DMS153 (cell line): ENCODE measurements around the gene FRMD4A.
A peak's percentile ranks its signal among the peaks of the same experiment; 100 is the strongest.

Source experiments
- DNase-seq: peaks from one replicate; lab custom pipeline; 2025; lab: John Stamatoyannopoulos, UW

FRMD4A gene

DNA sequence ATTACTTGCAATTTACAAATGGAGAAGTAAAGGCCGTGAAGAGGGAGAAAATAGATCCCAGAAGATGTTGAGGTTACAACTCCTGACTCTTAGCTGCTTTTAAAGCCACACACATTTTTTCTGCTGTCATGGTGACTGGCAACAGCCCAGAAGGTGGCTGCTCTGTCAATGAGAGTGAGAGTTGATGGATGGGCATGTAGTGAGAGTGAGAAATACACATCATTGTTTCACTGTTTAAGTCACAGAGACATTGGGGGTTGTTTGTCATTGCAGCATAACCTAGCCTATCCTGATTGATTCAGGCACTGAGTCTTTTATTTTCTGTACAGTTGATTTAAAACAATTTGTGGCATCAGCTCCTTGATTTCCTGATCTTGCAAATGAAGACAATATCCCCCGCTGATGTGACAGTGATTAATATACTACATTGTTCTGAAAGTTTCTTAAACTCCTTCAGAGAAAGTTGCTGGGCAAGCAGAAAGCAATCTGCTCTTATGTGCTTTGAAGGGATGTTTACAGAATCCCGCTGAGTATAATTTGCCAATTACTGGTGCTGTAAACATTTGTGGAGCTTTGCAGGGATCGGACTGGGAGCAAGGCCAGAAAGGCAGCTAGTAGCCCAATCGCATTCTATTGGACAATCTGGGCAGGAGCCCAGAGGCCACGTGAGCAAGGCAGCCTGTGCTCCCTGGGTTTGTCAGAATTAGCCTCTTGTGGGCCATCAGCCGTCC lies 514.4 kb downstream of the FRMD4A start:
- DNase-seq = no peak

- no peak for DNase-seq
Observed at GRCh38 chr10:13815756-13816155, 515.0 kb downstream of the FRMD4A start.

DNA sequence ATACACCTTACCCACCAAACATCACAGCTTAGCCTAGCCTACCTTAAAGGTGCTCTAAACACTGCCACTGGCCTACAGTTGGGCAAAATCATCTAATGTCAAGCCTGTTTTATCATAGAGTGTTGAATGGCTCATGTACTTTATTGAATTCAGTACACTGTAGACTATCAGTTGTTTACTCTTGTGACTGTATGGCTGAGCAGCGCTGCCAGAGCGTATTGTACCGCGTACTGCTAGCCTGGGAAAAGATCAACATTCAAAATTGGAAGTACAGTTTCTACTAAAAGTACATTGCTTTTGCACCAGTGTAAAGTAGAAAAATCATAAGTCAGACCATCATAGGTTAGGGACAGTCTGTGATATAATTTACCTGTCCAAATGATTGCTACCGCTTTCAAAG lies 517.2 kb downstream of the FRMD4A start:
- DNase-seq = no peak

DNA sequence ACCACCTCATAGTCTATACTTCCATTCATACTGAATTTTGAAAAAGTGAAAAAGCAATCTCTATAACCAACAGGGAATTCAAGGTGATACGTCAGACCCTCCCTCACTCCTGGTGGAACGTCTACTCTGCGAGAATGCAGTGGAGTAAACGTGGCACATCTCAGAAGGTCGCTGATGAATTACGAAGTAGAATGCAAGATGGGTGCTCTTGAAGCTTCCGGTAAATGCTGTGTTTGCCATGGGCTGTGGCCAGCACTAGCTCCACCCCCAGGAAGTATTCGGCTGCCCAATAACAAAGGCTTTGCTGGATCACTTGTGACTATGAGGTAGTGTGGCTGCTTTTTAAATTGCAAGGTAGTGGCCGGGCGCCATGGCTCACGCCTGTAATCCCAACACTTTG lies 517.9 kb downstream of the FRMD4A start:
- DNase-seq = no peak

GRCh38 chr10:13810568-13810967 lies 520.2 kb downstream of the FRMD4A start:
- DNase-seq = no peak

DNA sequence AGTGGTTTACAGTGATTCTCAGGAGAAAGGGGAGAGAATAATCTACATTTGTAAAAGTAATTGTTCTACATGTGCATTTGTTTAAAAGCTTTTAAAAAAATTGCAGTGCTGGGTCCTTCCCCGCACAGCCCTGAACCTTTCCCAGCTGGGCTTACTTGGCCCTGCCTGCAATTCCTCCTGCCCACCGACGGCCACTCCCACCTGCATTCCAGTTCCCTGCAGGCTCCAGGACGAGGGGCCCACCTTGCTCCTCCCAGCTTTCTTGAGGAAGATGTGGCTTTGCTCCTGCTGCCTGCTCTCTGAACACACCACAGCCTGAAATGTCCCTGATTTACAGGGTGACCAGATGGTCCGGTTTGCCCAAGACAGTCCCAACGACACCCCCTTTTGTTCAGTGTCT lies 521.3 kb downstream of the FRMD4A start:
- no peak for DNase-seq

- DNase-seq = no peak
Observed at GRCh38 chr10:13808556-13809391, 522.0 kb downstream of the FRMD4A start.

DNA sequence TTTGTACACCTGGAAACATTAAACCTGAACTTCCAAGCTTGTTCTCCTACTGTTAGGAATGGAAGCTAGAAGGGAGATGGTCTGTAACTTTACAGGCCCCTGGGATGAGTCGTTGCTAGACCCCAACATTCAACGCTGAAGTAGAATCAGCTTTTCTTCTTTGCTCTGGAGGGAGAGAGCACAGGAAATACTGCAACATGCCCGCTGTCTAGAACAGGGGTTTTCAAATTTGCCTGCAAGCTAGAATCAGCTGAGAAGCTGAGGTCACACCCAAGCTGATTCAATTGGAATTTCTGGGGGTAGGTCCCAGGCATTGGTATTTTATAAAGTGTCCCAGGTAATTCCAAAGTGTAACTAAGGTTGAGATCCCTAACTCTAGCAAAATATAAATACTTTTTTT lies 524.3 kb downstream of the FRMD4A start:
- no peak for DNase-seq

GRCh38 chr10:13803566-13804554 lies 526.9 kb downstream of the FRMD4A start:
- peak; percentile 67 for DNase-seq

DNA sequence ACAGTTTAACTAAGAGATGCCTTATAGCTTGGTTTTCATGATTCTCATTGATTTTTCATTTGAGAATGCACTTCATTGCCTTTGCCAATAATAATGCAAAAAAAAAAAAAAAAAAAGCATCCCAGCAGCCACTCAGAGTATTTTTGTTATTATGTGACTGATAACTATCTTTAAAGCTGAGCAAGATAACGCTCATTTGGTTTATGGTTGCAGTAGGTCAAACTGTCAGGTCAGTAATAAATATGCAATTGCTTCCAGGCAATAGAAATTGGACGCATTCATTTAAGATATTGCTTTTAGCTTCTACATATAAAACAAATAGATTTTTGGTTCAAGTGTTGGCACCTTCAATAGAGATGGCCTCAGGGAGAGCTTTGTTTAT lies 528.8 kb downstream of the FRMD4A start:
- DNase-seq = no peak

DNA sequence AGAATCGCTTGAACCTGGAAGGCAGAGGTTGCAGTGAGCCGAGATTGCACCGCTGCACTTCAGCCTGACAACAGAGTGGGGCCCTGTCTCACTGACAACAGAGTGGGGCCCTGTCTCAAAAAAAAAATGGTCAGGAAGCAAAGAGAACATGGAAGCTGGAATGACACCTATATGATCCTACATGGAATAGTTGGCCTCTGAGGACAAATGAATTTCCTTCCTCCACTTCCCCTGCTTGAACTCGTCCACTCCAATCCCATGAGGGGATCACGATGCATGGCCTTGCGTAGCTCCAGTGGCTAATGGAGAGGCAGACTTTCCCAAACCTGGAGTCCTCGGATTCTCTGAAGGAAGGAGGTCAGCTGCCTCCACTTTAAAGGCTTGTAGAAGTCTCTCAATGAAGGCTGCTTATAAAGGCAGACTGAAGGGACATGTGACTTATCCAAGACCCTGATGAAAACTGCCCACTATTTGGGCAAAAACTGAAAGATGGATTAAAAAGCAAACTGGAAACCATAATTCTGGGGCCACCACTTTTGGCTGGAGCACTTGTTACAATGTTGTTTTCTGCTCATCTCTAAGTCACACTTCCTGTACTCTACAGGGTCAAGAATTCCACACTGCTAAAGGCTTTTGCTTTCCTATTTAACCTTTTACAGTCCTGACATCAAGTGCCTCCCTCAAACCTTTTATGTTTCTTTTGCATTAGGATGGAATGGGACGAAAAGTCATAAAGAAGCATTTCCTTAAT lies 529.4 kb downstream of the FRMD4A start:
- DNase-seq = no peak

DNA sequence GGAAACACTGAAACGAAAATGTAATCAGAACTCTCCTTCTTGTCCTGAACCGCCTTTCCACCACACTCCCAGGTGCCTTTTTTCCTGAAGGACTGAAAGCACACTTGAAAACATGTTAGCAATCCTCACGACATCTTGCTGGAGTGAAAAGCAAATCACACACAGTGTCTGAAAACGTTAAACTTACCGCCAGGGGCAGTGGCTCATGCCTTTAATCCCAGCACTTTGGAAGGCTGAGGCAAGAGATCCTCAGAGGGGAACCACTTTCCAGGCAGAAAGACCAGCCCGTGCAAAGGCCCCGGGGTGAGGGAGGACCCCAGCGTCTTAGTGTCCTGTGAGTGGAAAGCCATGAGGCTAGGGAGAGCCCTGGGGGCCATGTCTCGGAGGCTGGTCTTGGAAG lies 533.6 kb downstream of the FRMD4A start:
- no peak for DNase-seq

- no peak for DNase-seq
Observed at GRCh38 chr10:13795653-13796555, 534.8 kb downstream of the FRMD4A start.

DNA sequence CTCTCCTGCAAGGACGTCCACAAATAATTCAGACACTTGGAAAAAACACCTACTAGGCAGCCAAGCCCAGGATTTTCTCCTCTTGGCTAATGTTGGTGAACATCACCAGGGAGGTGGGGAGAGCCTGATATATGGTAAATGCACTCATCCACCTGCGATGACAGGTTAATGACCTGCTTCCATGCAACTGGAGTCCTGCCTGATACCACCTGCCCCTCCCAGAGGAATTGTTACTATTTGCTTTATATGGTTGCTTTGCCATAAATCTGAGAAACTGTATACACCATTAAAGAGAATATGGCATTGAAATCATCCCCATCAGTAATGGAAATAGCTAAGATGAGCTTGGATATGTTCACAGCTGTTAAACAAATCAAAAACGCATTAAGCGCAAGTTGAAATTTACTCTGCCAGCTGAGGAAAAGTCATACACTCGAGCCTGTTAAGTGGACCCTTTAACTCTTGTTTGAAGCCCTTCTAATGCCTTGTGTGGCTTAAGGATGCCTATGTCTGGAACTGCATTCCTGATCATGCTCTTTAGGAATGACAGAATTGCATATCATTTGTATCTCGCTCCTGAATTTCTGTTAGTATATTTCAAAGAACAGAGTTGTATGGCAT lies 535.6 kb downstream of the FRMD4A start:
- DNase-seq = peak; percentile 43

- DNase-seq = no peak
Observed at GRCh38 chr10:13792006-13792405, 538.7 kb downstream of the FRMD4A start.

DNA sequence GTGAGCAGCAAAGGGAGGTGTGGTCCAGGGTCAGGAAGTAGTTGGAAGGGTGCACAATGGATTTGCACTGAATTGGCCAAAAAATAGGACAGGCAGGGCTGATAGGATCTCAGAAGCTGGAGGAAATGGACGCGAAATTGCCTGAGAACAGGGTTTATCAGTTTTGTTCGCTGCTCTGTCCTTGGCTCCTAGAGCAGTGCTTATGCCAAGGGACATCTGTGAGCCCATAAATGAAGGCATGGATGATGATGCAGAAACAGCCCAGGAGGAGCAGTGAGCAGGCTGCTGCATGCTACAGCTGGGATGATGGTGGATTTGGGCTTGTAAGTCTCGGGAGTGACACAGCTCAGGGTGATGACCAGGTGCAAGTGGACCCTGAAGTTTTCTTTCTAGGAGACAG lies 539.2 kb downstream of the FRMD4A start:
- no peak for DNase-seq

DNA sequence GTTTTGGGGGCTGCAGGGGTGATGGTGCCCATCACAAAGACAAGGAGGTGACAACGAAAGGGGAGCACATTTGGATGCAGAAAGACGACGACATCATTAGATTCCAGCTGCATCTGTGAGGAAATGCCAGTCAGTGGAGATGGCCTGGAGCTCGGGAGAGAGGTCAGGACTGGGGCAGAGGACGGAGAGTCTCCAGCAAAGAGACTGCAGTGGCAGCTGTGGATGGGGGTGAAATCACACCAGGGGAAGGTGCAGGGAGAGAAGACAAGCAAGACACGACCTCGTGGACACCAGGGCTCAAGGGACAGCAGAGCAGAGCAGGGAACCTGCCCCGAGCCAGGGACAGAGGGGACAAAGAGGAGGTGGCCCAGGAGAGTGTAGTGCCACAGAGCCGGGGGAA lies 540.5 kb downstream of the FRMD4A start:
- no peak for DNase-seq

DNA sequence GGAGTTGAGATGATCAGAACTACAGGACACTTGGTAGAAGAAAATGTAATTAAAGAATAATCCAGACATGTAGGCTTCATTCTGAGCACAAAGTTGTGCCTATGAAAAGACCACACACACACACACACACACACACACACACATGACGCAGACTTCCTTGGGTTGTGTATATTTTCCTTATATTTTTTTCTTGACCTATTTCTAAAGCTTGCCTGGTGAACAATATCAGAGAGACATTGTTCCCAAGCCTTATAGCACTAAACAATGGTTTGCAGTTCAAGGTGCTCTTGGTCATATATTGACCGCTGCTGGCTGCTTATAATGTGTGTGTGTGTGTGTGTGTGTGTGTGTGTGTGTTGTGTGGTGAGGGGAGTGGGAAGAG lies 541.3 kb downstream of the FRMD4A start:
- DNase-seq = no peak

DNA sequence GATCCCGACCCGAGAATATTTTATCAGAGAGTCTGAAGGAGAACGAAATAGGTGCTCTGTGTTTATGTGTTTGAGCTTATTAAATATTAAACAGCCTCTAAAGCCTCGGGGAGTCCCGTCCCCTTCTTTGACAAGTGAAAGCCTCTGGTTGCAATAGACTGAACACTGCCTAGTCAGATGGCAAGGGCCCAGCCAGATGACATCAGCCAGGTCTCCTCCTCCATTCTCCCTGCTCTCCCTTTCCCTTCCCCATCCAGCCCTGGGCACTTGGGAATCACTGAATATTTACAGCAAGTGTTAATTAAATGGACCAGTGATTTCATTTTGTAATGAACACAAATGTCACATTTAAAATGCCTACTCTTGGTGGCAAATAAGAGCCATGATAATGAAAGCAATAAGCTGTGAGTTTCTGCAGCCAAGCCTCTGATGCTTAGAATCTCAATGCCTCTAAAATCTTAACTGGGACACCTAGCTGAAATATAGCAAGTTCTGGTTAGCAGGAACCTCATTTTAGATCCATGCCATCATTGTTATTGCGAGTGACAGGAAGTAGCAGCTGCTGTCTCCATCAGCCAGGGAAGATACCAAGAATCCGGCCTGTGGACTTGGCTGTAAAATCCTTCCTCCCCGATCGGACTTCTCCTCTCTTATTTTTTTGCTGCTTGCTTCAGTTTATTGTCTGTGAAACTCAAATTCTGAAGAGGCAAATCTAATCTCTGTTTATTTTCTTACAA lies 541.8 kb downstream of the FRMD4A start:
- DNase-seq = no peak

GRCh38 chr10:13788320-13788600 lies 542.5 kb downstream of the FRMD4A start:
- no peak for DNase-seq
